Duodenal mucosa (tissue), 2 donors: Measurements from ENCODE around the gene PSMG3.

ENCODE experiments used
- H3K27ac ChIP-seq: one replicate; pipeline ENCODE4 v1.7.0; 2013; ENCODE audit warnings: low read depth, low read length
- H3K27me3 ChIP-seq, 2 donors: one replicate each; pipeline ENCODE4 v1.7.0; 2013; ENCODE audit warnings: low read length in 2 of 2, control low read depth in 1 of 2; ENCODE audit not compliant: insufficient read depth in 2 of 2, control insufficient read depth in 1 of 2
- H3K36me3 ChIP-seq, 2 donors: one replicate each; pipeline ENCODE4 v1.7.0; 2013; ENCODE audit warnings: low read length in 2 of 2, control low read depth in 1 of 2; ENCODE audit not compliant: insufficient read depth in 2 of 2, control insufficient read depth in 1 of 2
- H3K4me1 ChIP-seq, 2 donors: one replicate each; pipeline ENCODE4 v1.7.0; 2013; ENCODE audit warnings: low read length in 2 of 2, control low read depth in 1 of 2; ENCODE audit not compliant: insufficient read depth in 2 of 2, control insufficient read depth in 1 of 2
- H3K4me3 ChIP-seq, 2 donors: one replicate each; pipeline ENCODE4 v1.7.0; 2013; ENCODE audit warnings: low read length in 2 of 2, low read depth in 1 of 2
- H3K9ac ChIP-seq, 2 donors: one replicate each; pipeline ENCODE4 v1.7.0; 2013; ENCODE audit warnings: low read length in 2 of 2, low read depth in 1 of 2
- H3K9me3 ChIP-seq, 2 donors: one replicate each; pipeline ENCODE4 v1.7.0; 2013; ENCODE audit warnings: low read length in 2 of 2, control low read depth in 1 of 2; ENCODE audit not compliant: control insufficient read depth in 1 of 2

Gene PSMG3

DNA sequence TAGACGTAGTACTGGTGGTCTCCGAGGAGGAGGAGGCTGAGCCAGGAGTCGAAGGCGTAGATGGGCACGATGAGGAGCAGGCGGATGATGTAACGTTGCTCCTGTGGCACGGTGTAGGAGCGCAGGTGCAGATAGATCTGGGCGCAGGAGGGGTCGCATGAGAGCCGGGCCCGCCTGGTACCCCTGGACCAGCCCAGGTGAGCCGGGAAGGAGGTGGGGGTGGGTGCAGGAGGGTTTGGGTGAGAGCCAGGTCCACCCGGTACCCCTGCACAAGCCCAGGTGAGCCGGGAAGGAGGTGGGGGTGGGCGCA is 19.0 kb downstream of the PSMG3 start:
- Histone ChIP-seq H3K36me3 (peaks cover 8 to 25% of the 10 kb centered on the region in 2 donors), H3K4me1 (peaks cover 6 to 17% of the 10 kb centered on the region in 2 donors), H3K27ac (no peak overlapping the region), H3K27me3 (no peaks in the 10 kb centered on the region), H3K9ac (no peak overlapping the region), H3K4me3 (no peak overlapping the region), H3K9me3 (no peaks in the 10 kb centered on the region)

- no peaks in the 10 kb centered on the region for H3K27me3 ChIP-seq
- H3K27ac ChIP-seq = no peak overlapping the region
- no peaks in the 10 kb centered on the region for H3K9me3 ChIP-seq
- peaks cover 6 to 13% of the 10 kb centered on the region in 2 donors for H3K4me1 ChIP-seq
- H3K9ac ChIP-seq = no peak overlapping the region
- H3K36me3 ChIP-seq = peaks cover 8 to 25% of the 10 kb centered on the region in 2 donors
- H3K4me3 ChIP-seq = no peak overlapping the region
Observed at GRCh38 chr7:1550005-1550845, 19.6 kb downstream of the PSMG3 start.

DNA sequence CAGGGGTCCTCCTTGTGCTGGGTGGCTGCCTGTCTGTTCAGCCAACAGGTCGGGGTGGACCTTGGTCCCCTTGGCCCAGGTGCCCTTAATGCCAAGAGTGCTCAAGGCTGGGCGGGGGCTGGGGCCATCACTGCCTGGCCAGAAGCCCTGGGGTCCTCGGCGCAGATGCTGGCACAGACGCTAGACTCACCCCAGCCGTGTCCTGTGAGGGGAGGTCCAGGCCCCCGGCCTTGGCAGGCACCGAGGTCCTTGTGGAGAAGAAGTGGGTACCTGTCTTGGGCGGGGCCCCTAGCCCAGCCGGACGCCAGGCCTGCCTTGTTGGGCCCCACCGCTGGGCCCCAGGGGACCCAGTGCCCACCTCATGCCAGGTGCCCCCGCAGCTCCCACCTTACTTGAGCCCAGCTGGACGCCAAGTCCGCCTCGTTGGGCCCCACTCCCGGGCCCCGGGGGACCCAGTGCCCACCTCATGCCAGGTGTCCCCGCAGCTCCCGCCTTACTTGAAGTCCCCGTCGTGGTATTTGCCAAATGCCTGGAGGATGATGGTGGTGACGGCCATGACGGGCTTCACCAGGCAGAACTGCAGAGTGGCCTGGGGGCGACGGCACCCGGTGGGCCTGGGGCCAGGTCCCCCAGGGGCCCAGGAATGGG is 20.4 kb downstream of the PSMG3 start:
- no peak overlapping the region for H3K9ac ChIP-seq
- peaks cover 8 to 26% of the 10 kb centered on the region in 2 donors for H3K36me3 ChIP-seq
- no peak overlapping the region for H3K27ac ChIP-seq
- H3K9me3 ChIP-seq = no peaks in the 10 kb centered on the region
- H3K27me3 ChIP-seq = no peaks in the 10 kb centered on the region
- H3K4me1 ChIP-seq = peaks cover 0 to 7% of the 10 kb centered on the region in 2 donors
- no peak overlapping the region for H3K4me3 ChIP-seq

- no peak overlapping the region for H3K4me3 ChIP-seq
- no peak overlapping the region for H3K9ac ChIP-seq
- H3K27me3 ChIP-seq = no peaks in the 10 kb centered on the region
- no peaks in the 10 kb centered on the region for H3K9me3 ChIP-seq
- H3K27ac ChIP-seq = no peak overlapping the region
- peaks cover 8 to 29% of the 10 kb centered on the region in 2 donors for H3K36me3 ChIP-seq
- peaks cover 0 to 3% of the 10 kb centered on the region in 2 donors for H3K4me1 ChIP-seq
Observed at GRCh38 chr7:1548944-1549343, 20.9 kb downstream of the PSMG3 start.

GRCh38 chr7:1548438-1548831 is 21.4 kb downstream of the PSMG3 start:
- Histone ChIP-seq H3K36me3 (peaks cover 8 to 27% of the 10 kb centered on the region in 2 donors), H3K9ac (no peak overlapping the region)

DNA sequence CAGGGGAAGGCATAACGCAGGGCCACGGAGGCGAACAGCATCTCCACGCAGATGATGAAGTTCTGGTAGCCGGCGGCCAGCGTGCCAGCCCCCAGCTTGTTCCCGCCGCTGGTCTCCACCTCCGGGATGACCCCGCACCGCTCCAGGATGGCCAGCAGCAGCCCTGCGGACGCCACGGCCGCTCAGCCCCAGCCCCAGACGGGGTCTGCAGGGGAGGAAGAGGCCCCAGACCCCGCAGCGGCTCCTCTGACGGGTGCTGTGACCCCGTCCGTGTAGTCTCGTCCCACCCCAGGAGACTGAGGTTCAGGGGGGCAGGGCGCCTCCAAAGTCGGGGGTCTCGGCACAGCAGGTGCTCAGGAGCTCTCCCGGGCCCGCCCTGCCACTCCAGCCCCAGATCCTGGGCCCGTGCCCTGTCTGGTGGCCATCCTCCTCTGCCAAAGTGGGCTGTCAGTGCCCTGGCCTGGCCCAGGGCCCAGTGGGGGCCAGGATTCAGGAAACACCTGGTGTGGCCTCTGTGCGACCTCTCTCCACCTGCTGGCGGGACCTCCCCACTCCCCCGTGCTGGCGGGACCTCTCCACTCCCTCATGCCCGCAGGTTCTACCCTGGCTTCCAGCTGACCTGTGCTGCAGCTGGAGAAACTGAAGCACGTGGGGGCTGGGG is 21.9 kb downstream of the PSMG3 start:
- H3K4me3 ChIP-seq = no peak overlapping the region
- peaks cover 8 to 27% of the 10 kb centered on the region in 2 donors for H3K36me3 ChIP-seq
- peaks cover 0 to 3% of the 10 kb centered on the region in 2 donors for H3K4me1 ChIP-seq
- no peak overlapping the region for H3K9ac ChIP-seq
- no peaks in the 10 kb centered on the region for H3K9me3 ChIP-seq
- no peaks in the 10 kb centered on the region for H3K27me3 ChIP-seq
- H3K27ac ChIP-seq = no peak overlapping the region

More at GRCh38 chr7:1548438-1548831, 21.4 kb downstream of the PSMG3 start:
- no peaks in the 10 kb centered on the region for H3K27me3 ChIP-seq
- peaks cover 0 to 3% of the 10 kb centered on the region in 2 donors for H3K4me1 ChIP-seq
- H3K27ac ChIP-seq = no peak overlapping the region
- H3K4me3 ChIP-seq = no peak overlapping the region
- no peaks in the 10 kb centered on the region for H3K9me3 ChIP-seq

DNA sequence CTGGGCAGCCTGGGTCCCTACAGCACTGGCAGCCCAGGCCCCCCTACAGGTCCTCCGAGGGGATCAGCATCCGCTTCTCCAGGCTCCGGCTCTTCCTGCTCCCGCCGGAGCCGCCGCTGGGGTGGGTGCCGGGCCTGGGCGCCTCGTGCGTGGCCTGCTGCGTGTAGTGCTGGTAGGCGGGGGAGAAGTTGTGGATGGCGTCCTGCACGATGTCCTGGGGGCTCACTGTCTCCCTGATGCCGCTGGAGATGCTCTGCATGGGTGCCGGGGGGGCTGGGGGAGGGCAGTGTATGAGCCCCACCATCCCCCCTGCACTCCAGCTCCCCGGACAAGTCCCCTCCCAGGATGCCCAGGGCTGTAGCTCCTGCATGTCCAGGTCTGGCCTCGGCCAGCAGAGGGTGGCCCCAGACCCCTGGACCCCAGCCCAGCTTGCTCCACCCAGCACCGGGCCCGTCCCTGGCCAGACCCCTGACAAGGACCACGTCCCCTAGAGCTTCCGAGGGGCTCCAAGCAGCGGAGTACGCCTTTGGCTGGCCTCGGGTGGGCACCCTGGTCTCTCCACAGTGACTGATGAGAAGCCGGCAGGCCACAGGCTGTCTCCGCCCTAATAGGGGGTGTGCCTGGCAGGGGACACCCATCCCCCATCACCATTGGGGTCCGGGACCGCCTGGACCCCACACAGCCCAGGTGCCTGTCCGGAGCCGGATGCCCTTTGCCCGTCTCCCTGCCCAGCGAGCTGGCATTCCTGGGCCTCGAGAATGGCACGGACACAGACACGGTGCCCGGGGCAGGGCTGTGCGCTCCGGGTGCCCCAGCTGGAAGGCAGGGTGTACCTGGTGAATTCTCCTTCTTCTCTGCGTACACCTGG is 22.7 kb downstream of the PSMG3 start:
- no peak overlapping the region for H3K9ac ChIP-seq
- H3K27ac ChIP-seq = no peak overlapping the region
- no peaks in the 10 kb centered on the region for H3K9me3 ChIP-seq
- no peak overlapping the region for H3K4me3 ChIP-seq
- peaks cover 0 to 3% of the 10 kb centered on the region in 2 donors for H3K4me1 ChIP-seq
- H3K36me3 ChIP-seq = peaks cover 8 to 30% of the 10 kb centered on the region in 2 donors
- H3K27me3 ChIP-seq = no peaks in the 10 kb centered on the region

DNA sequence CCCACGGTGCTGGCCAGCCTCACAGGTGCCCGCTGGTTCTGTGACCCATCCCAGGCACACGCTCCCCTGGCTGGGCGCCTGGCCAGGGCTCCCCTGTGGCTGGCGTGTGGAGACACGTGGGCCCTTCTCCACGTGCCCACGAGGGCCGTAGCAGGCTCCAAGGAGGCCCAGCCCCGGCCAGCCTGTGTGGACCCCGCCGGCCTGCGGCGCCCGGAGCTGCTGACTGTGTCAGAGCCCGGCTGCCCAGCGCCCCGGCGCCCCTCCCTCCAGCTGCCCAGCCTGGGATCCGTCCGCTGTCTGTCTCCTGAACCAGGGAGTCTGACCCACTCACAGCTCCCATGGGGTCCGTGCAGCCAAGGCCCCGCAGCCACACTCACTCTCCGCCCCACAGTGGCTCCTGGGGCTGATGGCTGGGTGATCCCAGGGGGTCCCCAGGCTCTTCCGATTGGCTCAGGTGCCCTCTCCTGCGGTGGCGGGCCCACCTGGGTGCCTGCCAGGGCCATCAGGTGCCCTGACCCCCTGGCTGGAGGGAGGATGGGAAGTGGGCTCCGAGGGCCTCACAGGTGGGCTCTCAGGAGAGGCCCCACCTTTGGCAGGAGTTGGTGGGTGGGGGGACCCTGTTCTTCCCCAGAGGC is 23.4 kb downstream of the PSMG3 start:
- Histone ChIP-seq H3K9ac (no peak overlapping the region), H3K9me3 (no peaks in the 10 kb centered on the region), H3K36me3 (peaks cover 8 to 31% of the 10 kb centered on the region in 2 donors), H3K4me3 (no peak overlapping the region), H3K27ac (no peak overlapping the region), H3K27me3 (no peaks in the 10 kb centered on the region), H3K4me1 (peaks cover 0 to 3% of the 10 kb centered on the region in 2 donors)

GRCh38 chr7:1545417-1546246 is 24.2 kb downstream of the PSMG3 start:
- no peak overlapping the region for H3K27ac ChIP-seq
- H3K36me3 ChIP-seq = peaks cover 14 to 36% of the 10 kb centered on the region in 2 donors
- H3K9ac ChIP-seq = no peak overlapping the region
- no peak overlapping the region for H3K4me3 ChIP-seq
- H3K27me3 ChIP-seq = no peaks in the 10 kb centered on the region
- H3K9me3 ChIP-seq = no peaks in the 10 kb centered on the region
- H3K4me1 ChIP-seq = peaks cover 0 to 3% of the 10 kb centered on the region in 2 donors
